Measurements from ENCODE around the gene FAM131C.
"Not testable (repeated sequence)": the region's sequence is repeated elsewhere in the genome, so short reads cannot be mapped to it uniquely, and the experiment has no call there.

The FAM131C gene

GRCh38 chr1:16028237-16029002, 45.0 kb downstream of the FAM131C start:
- Histone ChIP-seq H3K27me3 (replicated peaks; ENCODE audit: control insufficient read depth, insufficient read depth, low read length, poor library complexity, severe bottlenecking) (no peaks in the 10 kb centered on the region), H3K4me3 (ENCODE audit: insufficient read depth, low read depth, low read length, poor library complexity, severe bottlenecking) (no peak overlapping the region), H3K4me1 (ENCODE audit: control insufficient read depth, insufficient read depth, low read length, poor library complexity, severe bottlenecking) (peaks cover 8% of the 10 kb centered on the region), H3K36me3 (ENCODE audit: control insufficient read depth, insufficient read depth, low read length) (no peaks in the 10 kb centered on the region), H3K9me3 (ENCODE audit: control insufficient read depth, low read length) (no peaks in the 10 kb centered on the region), H3K27ac (ENCODE audit: insufficient read depth, low read length, poor library complexity, severe bottlenecking) (no peak overlapping the region)
- DNase-seq, result no peak

GRCh38 chr1:16026723-16027484, 46.5 kb downstream of the FAM131C start:
- peaks cover 8% of the 10 kb centered on the region for H3K4me1 ChIP-seq (ENCODE audit: control insufficient read depth, insufficient read depth, low read length, poor library complexity, severe bottlenecking)
- no peaks in the 10 kb centered on the region for H3K9me3 ChIP-seq (ENCODE audit: control insufficient read depth, low read length)
- peak in 2 of 3 donors; percentile 6 to 15 for DNase-seq
- no peaks in the 10 kb centered on the region for H3K36me3 ChIP-seq (ENCODE audit: control insufficient read depth, insufficient read depth, low read length)
- H3K27ac ChIP-seq (ENCODE audit: insufficient read depth, low read length, poor library complexity, severe bottlenecking), result no peak overlapping the region
- no peaks in the 10 kb centered on the region for H3K27me3 ChIP-seq (replicated peaks; ENCODE audit: control insufficient read depth, insufficient read depth, low read length, poor library complexity, severe bottlenecking)
- peak overlapping the region; percentile 32 for H3K4me3 ChIP-seq (ENCODE audit: insufficient read depth, low read depth, low read length, poor library complexity, severe bottlenecking)

- peak overlapping the region; percentile 32 for H3K4me3 ChIP-seq (ENCODE audit: insufficient read depth, low read depth, low read length, poor library complexity, severe bottlenecking)
- H3K9me3 ChIP-seq (ENCODE audit: control insufficient read depth, low read length); H3K27me3 ChIP-seq (replicated peaks; ENCODE audit: control insufficient read depth, insufficient read depth, low read length, poor library complexity, severe bottlenecking); H3K4me1 ChIP-seq (ENCODE audit: control insufficient read depth, insufficient read depth, low read length, poor library complexity, severe bottlenecking); H3K36me3 ChIP-seq (ENCODE audit: control insufficient read depth, insufficient read depth, low read length); H3K27ac ChIP-seq (ENCODE audit: insufficient read depth, low read length, poor library complexity, severe bottlenecking); DNase-seq: not testable (repeated sequence)
Observed at GRCh38 chr1:16026302-16026701, 47.1 kb downstream of the FAM131C start.

- Histone ChIP-seq H3K27ac (ENCODE audit: insufficient read depth, low read length, poor library complexity, severe bottlenecking) (no peak overlapping the region), H3K27me3 (replicated peaks; ENCODE audit: control insufficient read depth, insufficient read depth, low read length, poor library complexity, severe bottlenecking) (no peaks in the 10 kb centered on the region), H3K36me3 (ENCODE audit: control insufficient read depth, insufficient read depth, low read length) (no peaks in the 10 kb centered on the region), H3K4me3 (ENCODE audit: insufficient read depth, low read depth, low read length, poor library complexity, severe bottlenecking) (no peak overlapping the region), H3K9me3 (ENCODE audit: control insufficient read depth, low read length) (no peaks in the 10 kb centered on the region), H3K4me1 (ENCODE audit: control insufficient read depth, insufficient read depth, low read length, poor library complexity, severe bottlenecking) (peaks cover 8% of the 10 kb centered on the region)
- no peak for DNase-seq
Observed at GRCh38 chr1:16023050-16023653, 50.3 kb downstream of the FAM131C start.

GRCh38 chr1:16022393-16022792, 51.1 kb downstream of the FAM131C start:
- H3K27me3 ChIP-seq (replicated peaks; ENCODE audit: control insufficient read depth, insufficient read depth, low read length, poor library complexity, severe bottlenecking), result no peaks in the 10 kb centered on the region
- no peaks in the 10 kb centered on the region for H3K36me3 ChIP-seq (ENCODE audit: control insufficient read depth, insufficient read depth, low read length)

GRCh38 chr1:16021681-16022080, 51.8 kb downstream of the FAM131C start, which contains the start of gene CLCNKA:
Gene CLCNKA, plus strand, starts transcription at chr1:16022036. Its CDS starts 584 bp downstream, at chr1:16022620.
- Histone ChIP-seq H3K9me3 (ENCODE audit: control insufficient read depth, low read length) (no peaks in the 10 kb centered on the region), H3K36me3 (ENCODE audit: control insufficient read depth, insufficient read depth, low read length) (no peaks in the 10 kb centered on the region), H3K27ac (ENCODE audit: insufficient read depth, low read length, poor library complexity, severe bottlenecking) (no peak within 1 kb of the TSS), H3K4me3 (ENCODE audit: insufficient read depth, low read depth, low read length, poor library complexity, severe bottlenecking) (no peak within 1 kb of the TSS), H3K4me1 (ENCODE audit: control insufficient read depth, insufficient read depth, low read length, poor library complexity, severe bottlenecking) (peaks cover 1% of the 10 kb centered on the region), H3K27me3 (replicated peaks; ENCODE audit: control insufficient read depth, insufficient read depth, low read length, poor library complexity, severe bottlenecking) (no peaks in the 10 kb centered on the region)
- no peak for DNase-seq

More at GRCh38 chr1:16022393-16022792, 51.1 kb downstream of the FAM131C start:
- no peak for DNase-seq
- no peak overlapping the region for H3K27ac ChIP-seq (ENCODE audit: insufficient read depth, low read length, poor library complexity, severe bottlenecking)
- peaks cover 8% of the 10 kb centered on the region for H3K4me1 ChIP-seq (ENCODE audit: control insufficient read depth, insufficient read depth, low read length, poor library complexity, severe bottlenecking)
- no peak overlapping the region for H3K4me3 ChIP-seq (ENCODE audit: insufficient read depth, low read depth, low read length, poor library complexity, severe bottlenecking)
- no peaks in the 10 kb centered on the region for H3K9me3 ChIP-seq (ENCODE audit: control insufficient read depth, low read length)

GRCh38 chr1:16020878-16021277, 52.6 kb downstream of the FAM131C start:
- not testable (repeated sequence) for H3K36me3 ChIP-seq (ENCODE audit: control insufficient read depth, insufficient read depth, low read length); H3K27ac ChIP-seq (ENCODE audit: insufficient read depth, low read length, poor library complexity, severe bottlenecking)

GRCh38 chr1:16020325-16020724, 53.1 kb downstream of the FAM131C start:
- Histone ChIP-seq H3K4me1 (ENCODE audit: control insufficient read depth, insufficient read depth, low read length, poor library complexity, severe bottlenecking) (no peaks in the 10 kb centered on the region), H3K9me3 (ENCODE audit: control insufficient read depth, low read length) (no peaks in the 10 kb centered on the region), H3K27me3 (replicated peaks; ENCODE audit: control insufficient read depth, insufficient read depth, low read length, poor library complexity, severe bottlenecking) (no peaks in the 10 kb centered on the region), H3K27ac (ENCODE audit: insufficient read depth, low read length, poor library complexity, severe bottlenecking) (no peak overlapping the region), H3K36me3 (ENCODE audit: control insufficient read depth, insufficient read depth, low read length) (no peaks in the 10 kb centered on the region), H3K4me3 (ENCODE audit: insufficient read depth, low read depth, low read length, poor library complexity, severe bottlenecking) (no peak overlapping the region)
- no peak for DNase-seq

More at GRCh38 chr1:16020878-16021277, 52.6 kb downstream of the FAM131C start:
- not testable (repeated sequence) for H3K4me1 ChIP-seq (ENCODE audit: control insufficient read depth, insufficient read depth, low read length, poor library complexity, severe bottlenecking); H3K9me3 ChIP-seq (ENCODE audit: control insufficient read depth, low read length); H3K27me3 ChIP-seq (replicated peaks; ENCODE audit: control insufficient read depth, insufficient read depth, low read length, poor library complexity, severe bottlenecking); H3K4me3 ChIP-seq (ENCODE audit: insufficient read depth, low read depth, low read length, poor library complexity, severe bottlenecking); DNase-seq

GRCh38 chr1:16019644-16020277, 53.7 kb downstream of the FAM131C start:
- Histone ChIP-seq H3K4me1 (ENCODE audit: control insufficient read depth, insufficient read depth, low read length, poor library complexity, severe bottlenecking) (no peaks in the 10 kb centered on the region), H3K36me3 (ENCODE audit: control insufficient read depth, insufficient read depth, low read length) (no peaks in the 10 kb centered on the region), H3K9me3 (ENCODE audit: control insufficient read depth, low read length) (no peaks in the 10 kb centered on the region), H3K4me3 (ENCODE audit: insufficient read depth, low read depth, low read length, poor library complexity, severe bottlenecking) (no peak overlapping the region), H3K27ac (ENCODE audit: insufficient read depth, low read length, poor library complexity, severe bottlenecking) (no peak overlapping the region), H3K27me3 (replicated peaks; ENCODE audit: control insufficient read depth, insufficient read depth, low read length, poor library complexity, severe bottlenecking) (no peaks in the 10 kb centered on the region)
- DNase-seq, result no peak

Measured in effector memory CD4-positive, alpha-beta T cell (primary cell).